Karpas-422 (cell line): Measurements from ENCODE around the gene ICAM4. TPM values are rescaled to one million over a fixed set of nuclear protein-coding genes. Genes with fewer than 3 reads are reported as not detected.
"Not testable (repeated sequence)": the region's sequence is repeated elsewhere in the genome, so short reads cannot be mapped to it uniquely, and the experiment has no call there.

Experiments used
- DNase-seq: peaks from one replicate; pipeline ENCODE4 v3.0.0-alpha.2; 2015
- H2AFZ ChIP-seq: fragments of 200-600 bp; sonication (generic); 2 replicates; pipeline ENCODE4 v1.6.1; 2014; ENCODE audit warnings: antibody characterized with exemption, low read length, mixed read lengths
- H3K27ac ChIP-seq: fragments of 200-600 bp; sonication (generic); 2 replicates; pipeline ENCODE4 v1.5.1; 2014; ENCODE audit warnings: mild to moderate bottlenecking, low read length, moderate library complexity
- H3K27me3 ChIP-seq: fragments of 200-600 bp; sonication (generic); 2 replicates; pipeline ENCODE4 v1.6.1; 2014; ENCODE audit warnings: low read length, mixed read lengths
- H3K36me3 ChIP-seq: fragments of 200-600 bp; sonication (generic); 2 replicates; pipeline ENCODE4 v1.6.1; 2014; ENCODE audit warnings: low read length, mixed read lengths; ENCODE audit not compliant: insufficient read depth
- H3K4me1 ChIP-seq: fragments of 200-600 bp; sonication (generic); 2 replicates; pipeline ENCODE4 v1.6.1; 2014; ENCODE audit warnings: mild to moderate bottlenecking, low read length, mixed read lengths
- H3K4me2 ChIP-seq: fragments of 200-600 bp; sonication (generic); 2 replicates; pipeline ENCODE4 v1.6.1; 2014; ENCODE audit warnings: low read length, low read depth, mild to moderate bottlenecking; ENCODE audit not compliant: poor library complexity, severe bottlenecking
- H3K4me3 ChIP-seq: fragments of 200-600 bp; sonication (generic); 2 replicates; pipeline ENCODE4 v1.5.1; 2014; ENCODE audit warnings: mild to moderate bottlenecking, antibody characterized with exemption, low read length, mixed read lengths
- H3K79me2 ChIP-seq: fragments of 200-600 bp; sonication (generic); 2 replicates; pipeline ENCODE4 v1.6.1; 2014; ENCODE audit warnings: mild to moderate bottlenecking, low read length, mixed read lengths
- H3K9ac ChIP-seq: fragments of 200-600 bp; sonication (generic); 2 replicates; pipeline ENCODE4 v1.6.0; 2014; ENCODE audit warnings: low read length
- H3K9me2 ChIP-seq: fragments of 200-600 bp; sonication (generic), shearing (Covaris generic); replicated peaks from 2 replicates; pipeline ENCODE4 v1.6.0; 2014; ENCODE audit warnings: mild to moderate bottlenecking, low read length, moderate library complexity; ENCODE audit not compliant: insufficient read depth
- H3K9me3 ChIP-seq: fragments of 300-700, 200-600 bp; sonication (generic); 2 replicates; pipeline ENCODE4 v1.6.1; 2014; ENCODE audit warnings: low read length, mixed read lengths
- H4K20me1 ChIP-seq: fragments of 200-600 bp; sonication (generic); 2 replicates; pipeline ENCODE4 v1.6.1; 2014; ENCODE audit warnings: mild to moderate bottlenecking, antibody characterized with exemption, low read length, low read depth; ENCODE audit not compliant: insufficient read depth
- small RNA-seq: library from RNA; depleted of rRNA; stranded (forward); fragments of <200 nt; gene quantifications from one replicate; pipeline ENCODE3, GENCODE V24; 2014
- total RNA-seq: library from RNA; depleted of rRNA; stranded (reverse); fragments of >200 nt; shearing (Covaris generic); gene quantifications from 2 replicates; pipeline ENCODE4 v1.2.3, GENCODE V29; 2014; ENCODE audit warnings: low replicate concordance; rRNA removed

ICAM4 gene
- total RNA-seq, 1 experiment from 2014 or later: not detected

DNA sequence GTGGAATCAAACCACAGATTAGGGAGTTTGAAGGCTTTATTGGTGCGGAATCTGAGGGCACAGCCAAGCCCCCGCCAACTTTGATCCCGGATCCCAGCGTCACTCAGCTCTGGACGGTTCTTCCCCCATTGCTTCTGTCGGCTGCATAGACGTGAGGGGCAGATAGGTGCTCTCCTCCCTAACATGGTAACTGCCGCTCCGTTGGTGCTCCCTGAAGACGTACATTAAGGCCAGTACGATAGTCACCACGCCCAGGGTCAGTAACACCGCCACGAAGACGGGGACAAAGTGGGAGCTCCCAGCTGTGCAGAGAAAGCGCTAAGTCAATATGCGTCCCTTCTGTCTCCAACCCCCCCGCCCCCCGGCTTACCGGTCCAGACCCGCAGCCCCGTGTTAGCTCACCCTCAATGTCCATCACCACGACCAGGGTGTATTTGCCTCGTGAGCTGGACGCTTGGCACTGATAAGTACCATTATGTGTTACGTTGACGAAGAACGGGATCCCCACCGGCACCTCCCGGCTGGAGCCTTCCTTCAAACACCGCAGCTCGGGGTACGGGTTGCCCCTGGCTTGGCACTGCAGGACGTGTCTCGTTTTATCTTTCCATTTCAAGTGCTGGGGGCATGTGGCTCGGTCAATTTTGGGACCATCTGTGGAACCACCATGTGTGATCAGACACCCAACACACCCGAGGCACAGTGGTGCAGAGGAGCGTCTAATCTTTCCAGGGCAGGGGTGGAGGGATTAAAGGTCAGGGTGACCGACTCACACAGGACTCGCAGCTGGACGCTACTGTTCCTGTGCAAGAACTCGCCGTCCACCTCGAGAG lies 47.2 kb downstream of the ICAM4 start:
- Histone ChIP-seq H3K79me2 (peaks cover 44% of the 10 kb centered on the region), H3K9me2 (no peaks in the 10 kb centered on the region), H3K4me2 (peak overlapping the region; percentile 91), H3K9ac (peak overlapping the region; percentile 79), H2AFZ (no peak overlapping the region), H3K27me3 (no peaks in the 10 kb centered on the region), H3K4me3 (peak overlapping the region; percentile 76), H3K4me1 (peaks cover 42% of the 10 kb centered on the region), H3K9me3 (no peaks in the 10 kb centered on the region), H3K27ac (no peak overlapping the region), H4K20me1 (no peaks in the 10 kb centered on the region; the same call in 1 of the 2 replicates), H3K36me3 (peaks cover 6% of the 10 kb centered on the region)
- no peak for DNase-seq

DNA sequence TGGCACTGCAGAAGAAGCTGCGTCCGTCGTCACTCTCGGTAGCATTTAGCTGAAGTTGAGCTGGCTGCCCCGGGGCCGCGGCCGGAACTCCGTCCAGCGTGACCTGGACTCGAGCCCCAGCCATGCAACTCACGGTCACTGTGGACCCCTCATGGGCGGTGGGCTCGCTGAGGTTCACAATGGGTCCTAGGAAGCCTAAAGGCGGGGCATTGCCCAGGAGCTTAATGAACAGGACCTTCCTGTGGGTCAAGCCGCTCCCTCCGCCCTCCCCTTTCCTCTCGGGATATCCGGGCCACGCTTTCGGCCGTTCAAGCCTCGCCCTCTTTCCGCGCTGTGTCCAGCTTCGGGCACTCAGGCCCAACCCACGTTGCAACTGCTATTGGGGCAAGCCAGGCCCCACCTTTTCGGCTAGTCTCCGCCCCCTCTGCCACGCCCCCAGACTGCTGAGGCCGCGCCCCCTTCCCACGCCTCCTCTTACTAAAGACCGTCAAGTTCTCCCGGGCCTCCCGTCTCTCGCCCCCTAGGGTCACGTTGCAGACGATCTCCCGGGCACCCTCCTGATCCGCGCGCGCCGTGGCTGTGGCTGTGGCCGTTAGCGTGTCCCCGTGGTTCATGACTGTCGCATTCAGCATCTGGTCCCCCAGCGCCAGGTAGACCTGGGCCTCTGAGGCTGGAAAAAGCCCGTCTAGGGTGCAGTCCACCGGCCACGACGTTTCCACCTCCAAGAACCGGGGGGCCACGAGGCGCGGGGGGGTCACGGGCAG lies 48.0 kb downstream of the ICAM4 start:
- peaks cover 47% of the 10 kb centered on the region for H3K79me2 ChIP-seq
- H2AFZ ChIP-seq: no peak overlapping the region

GRCh38 chr19:10335352-10335985 lies 48.7 kb downstream of the ICAM4 start:
- Histone ChIP-seq H3K9ac (no peak overlapping the region), H3K4me2 (peak overlapping the region; percentile 91), H3K27ac (no peak overlapping the region), H3K27me3 (no peaks in the 10 kb centered on the region), H3K4me3 (no peak overlapping the region; the same call in 1 of the 2 replicates), H3K9me3 (no peaks in the 10 kb centered on the region), H2AFZ (no peak overlapping the region), H3K4me1 (peaks cover 51% of the 10 kb centered on the region), H4K20me1 (no peaks in the 10 kb centered on the region; the same call in 1 of the 2 replicates), H3K9me2 (no peaks in the 10 kb centered on the region), H3K36me3 (peaks cover 1% of the 10 kb centered on the region; the same call in 1 of the 2 replicates), H3K79me2 (peaks cover 43% of the 10 kb centered on the region)
- no peak for DNase-seq

More for the DNA sequence above, 48.0 kb downstream of the ICAM4 start:
- Histone ChIP-seq H3K4me1 (peaks cover 48% of the 10 kb centered on the region), H4K20me1 (no peaks in the 10 kb centered on the region; the same call in 1 of the 2 replicates), H3K27ac (no peak overlapping the region), H3K9me2 (no peaks in the 10 kb centered on the region), H3K27me3 (no peaks in the 10 kb centered on the region), H3K4me2 (peak overlapping the region; percentile 91), H3K9me3 (no peaks in the 10 kb centered on the region), H3K36me3 (peaks cover 6% of the 10 kb centered on the region), H3K4me3 (peak overlapping the region; percentile 76), H3K9ac (no peak overlapping the region; the same call in 1 of the 2 replicates)
- DNase-seq: peak; percentile 94

GRCh38 chr19:10336725-10337124 lies 50.0 kb downstream of the ICAM4 start:
- not testable (repeated sequence) for H3K9me3 ChIP-seq, H3K4me3 ChIP-seq, H3K4me2 ChIP-seq, H3K27me3 ChIP-seq, H4K20me1 ChIP-seq, H3K9ac ChIP-seq, DNase-seq, H3K36me3 ChIP-seq, H2AFZ ChIP-seq, H3K27ac ChIP-seq, H3K9me2 ChIP-seq
- peaks cover 50% of the 10 kb centered on the region for H3K4me1 ChIP-seq
- H3K79me2 ChIP-seq: peaks cover 34% of the 10 kb centered on the region

Small RNA genes within 50 kb of the gene (small RNA-seq; reads per million reads assigned to genes)
- gene AC011511.1 (not detected), gene AC011511.4 (not detected)

Other genes with a start within 250 kb of the ICAM4 start
- gene SHFL, start 200.6 kb upstream of the ICAM4 start, total RNA-seq: 29.0 and 55.3 TPM in 2 replicates
- 7.3 and 8.3 TPM in 2 replicates for gene ANGPTL6, start 184.3 kb upstream of the ICAM4 start, total RNA-seq
- gene PPAN, start 180.6 kb upstream of the ICAM4 start, total RNA-seq: 30.4 and 77.1 TPM in 2 replicates
- 1.7 and 6.1 TPM in 2 replicates for gene P2RY11, start 175.3 kb upstream of the ICAM4 start, total RNA-seq
- 281 and 602 TPM in 2 replicates for gene EIF3G, start 167.1 kb upstream of the ICAM4 start, total RNA-seq
- gene DNMT1, start 92.0 kb upstream of the ICAM4 start, total RNA-seq: 94.9 and 145 TPM in 2 replicates
- 65.1 and 67.6 TPM in 2 replicates for gene S1PR2, start 55.6 kb upstream of the ICAM4 start, total RNA-seq
- 78.6 and 136 TPM in 2 replicates for gene MRPL4, start 34.7 kb upstream of the ICAM4 start, total RNA-seq
- gene ICAM1, start 15.8 kb upstream of the ICAM4 start, total RNA-seq: 1.8 and 5.1 TPM in 2 replicates
- gene ICAM5, start 3.0 kb downstream of the ICAM4 start, total RNA-seq: 4.5 and 9.1 TPM in 2 replicates
- gene ZGLP1, start 22.9 kb downstream of the ICAM4 start, total RNA-seq: 5.3 and 7.1 TPM in 2 replicates
- gene FDX2, start 29.1 kb downstream of the ICAM4 start, total RNA-seq: 11.9 and 23.2 TPM in 2 replicates
- 13.2 and 19.6 TPM in 2 replicates for gene RAVER1, start 46.6 kb downstream of the ICAM4 start, total RNA-seq
- 92.1 and 206 TPM in 2 replicates for gene ICAM3, start 52.7 kb downstream of the ICAM4 start, total RNA-seq
- gene TYK2, start 93.6 kb downstream of the ICAM4 start, total RNA-seq: 108 and 158 TPM in 2 replicates
- gene CDC37, start 116.6 kb downstream of the ICAM4 start, total RNA-seq: 86.3 and 225 TPM in 2 replicates
- 2.6 and 2.9 TPM in 2 replicates for gene PDE4A, start 133.6 kb downstream of the ICAM4 start, total RNA-seq
- gene KEAP1, start 216.4 kb downstream of the ICAM4 start, total RNA-seq: 25.0 and 53.9 TPM in 2 replicates
- gene S1PR5, start 230.5 kb downstream of the ICAM4 start, total RNA-seq: not detected in 2 replicates